Effector CD8-positive, alpha-beta T cell (primary cell): ENCODE data around the gene KIRREL3.

ENCODE experiments used
- DNase-seq: peaks from one replicate; lab custom pipeline; 2025; lab: John Stamatoyannopoulos, UW

The KIRREL3 gene

DNA sequence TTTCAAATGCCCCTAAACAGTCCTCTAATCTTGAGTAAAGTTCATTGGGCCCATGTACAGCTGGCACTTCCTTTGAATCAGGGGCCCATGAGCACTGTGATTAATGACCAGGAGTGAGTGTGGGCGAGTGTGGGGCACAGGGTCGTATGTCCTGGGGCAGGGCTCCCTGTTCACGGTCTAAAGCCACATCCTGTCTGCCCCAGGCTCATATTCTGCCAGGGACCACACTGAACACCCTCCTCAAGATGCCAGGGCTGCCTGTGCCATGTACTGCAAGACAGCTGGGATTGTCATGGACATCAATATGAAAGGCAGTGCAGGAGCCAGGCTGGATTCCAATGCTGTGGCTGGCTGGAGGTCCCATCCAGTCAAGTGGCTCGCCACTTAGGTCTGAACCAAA, 130.5 kb downstream of the KIRREL3 start:
- DNase-seq, result no peak

GRCh38 chr11:126868741-126869140, 131.8 kb downstream of the KIRREL3 start:
- no peak for DNase-seq

DNA sequence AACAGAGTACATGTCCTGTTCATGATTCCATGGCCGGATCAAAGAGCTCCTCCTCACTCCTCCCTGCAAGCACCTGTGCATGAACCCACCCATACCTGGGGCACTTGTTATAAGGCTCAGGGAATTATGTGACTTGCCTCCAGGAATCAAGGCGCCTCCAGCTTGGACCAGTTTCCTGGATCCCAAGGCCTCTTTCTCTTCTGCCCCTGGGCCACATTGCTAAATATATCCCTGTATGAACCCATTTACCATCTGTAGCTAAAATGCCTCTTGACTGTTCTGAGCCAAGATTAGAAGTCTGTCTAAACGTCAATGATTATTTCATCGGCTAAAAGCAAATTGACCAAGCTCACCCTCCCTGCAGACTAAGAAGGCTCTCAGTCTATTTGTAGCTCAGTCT, 135.6 kb downstream of the KIRREL3 start:
- no peak for DNase-seq

DNA sequence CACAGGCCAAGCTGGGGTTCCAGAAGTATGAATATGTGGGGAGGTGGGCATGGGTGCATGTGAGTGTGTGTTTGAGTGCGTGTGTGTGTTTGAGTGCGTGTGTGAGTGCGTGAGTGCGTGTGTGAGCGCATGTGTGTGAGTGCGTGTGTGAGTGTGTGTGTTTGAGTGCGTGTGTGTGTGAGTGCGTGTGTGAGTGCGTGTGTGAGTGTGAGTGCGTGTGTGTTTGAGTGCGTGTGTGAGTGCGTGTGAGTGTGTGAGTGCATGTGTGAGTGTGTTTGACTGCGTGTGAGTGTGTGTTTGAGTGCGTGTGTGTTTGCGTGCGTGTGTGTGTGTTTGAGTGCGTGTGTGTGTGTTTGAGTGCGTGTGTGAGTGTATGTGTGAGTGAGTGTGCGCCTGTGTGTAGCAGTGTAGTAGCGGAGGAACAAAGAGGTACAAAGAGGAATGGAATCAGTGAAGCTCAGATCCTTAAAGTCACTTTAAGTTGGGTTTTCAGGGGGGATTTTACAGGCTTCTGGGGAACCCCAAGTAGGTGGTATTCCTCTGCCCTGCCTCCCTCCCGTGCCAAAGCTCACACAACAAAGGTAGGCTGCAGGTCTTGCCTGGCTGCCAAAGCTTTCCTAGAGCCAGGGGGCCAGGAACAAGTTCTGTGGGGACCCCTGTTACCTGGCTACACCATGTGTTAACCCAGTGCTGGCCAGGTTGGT, 137.1 kb downstream of the KIRREL3 start:
- no peak for DNase-seq

- DNase-seq, result no peak
Observed at GRCh38 chr11:126862664-126863243, 137.8 kb downstream of the KIRREL3 start.

GRCh38 chr11:126861796-126862459, 138.6 kb downstream of the KIRREL3 start:
- DNase-seq, result no peak

DNA sequence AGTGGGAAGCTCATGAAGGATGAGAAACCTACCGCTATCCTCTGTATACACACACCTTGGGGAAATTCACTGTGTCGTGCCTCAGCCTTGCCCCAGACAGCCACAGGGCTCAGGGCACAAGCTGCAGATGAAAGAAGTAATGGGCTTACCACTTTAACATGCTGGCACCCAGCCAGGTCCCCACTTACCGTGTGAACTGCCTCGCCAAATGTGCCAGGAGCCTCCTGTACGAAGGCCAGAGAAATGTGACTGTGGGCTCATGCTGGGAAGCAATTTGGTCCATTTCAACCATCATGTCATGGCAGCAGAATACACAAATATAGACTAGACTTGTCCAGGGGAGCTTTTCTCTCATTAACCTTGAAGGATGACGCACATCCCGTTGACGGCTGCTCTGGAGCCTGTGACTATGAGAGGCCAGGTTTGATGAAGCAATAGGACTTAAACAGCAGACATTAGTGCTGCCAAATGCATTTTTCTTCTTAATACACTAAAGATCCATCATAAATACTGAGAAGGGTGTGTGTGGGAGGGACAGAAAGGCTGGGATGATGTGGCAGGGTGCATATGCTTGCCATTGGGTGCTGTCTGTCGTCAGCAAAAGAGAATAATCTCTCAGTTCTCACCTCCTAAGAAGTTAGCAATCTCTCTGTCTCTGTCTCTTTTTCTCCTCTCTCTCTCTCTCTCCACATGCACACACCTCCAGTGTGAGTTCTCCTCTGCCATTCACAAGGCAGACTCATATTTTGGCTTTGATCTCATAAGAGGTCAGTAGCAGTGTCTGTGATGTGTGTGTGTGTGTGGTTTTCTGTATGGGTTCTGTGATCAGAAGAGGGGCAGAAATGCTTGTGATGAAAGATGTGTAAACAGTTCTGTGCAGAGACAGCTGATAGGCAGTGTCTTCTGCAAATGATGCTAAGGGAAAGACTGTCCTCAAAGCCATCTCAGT, 142.4 kb downstream of the KIRREL3 start:
- no peak for DNase-seq

GRCh38 chr11:126855536-126855935, 145.0 kb downstream of the KIRREL3 start:
- DNase-seq, result no peak

- DNase-seq, result no peak
Observed at GRCh38 chr11:126853732-126854131, 146.8 kb downstream of the KIRREL3 start.

DNA sequence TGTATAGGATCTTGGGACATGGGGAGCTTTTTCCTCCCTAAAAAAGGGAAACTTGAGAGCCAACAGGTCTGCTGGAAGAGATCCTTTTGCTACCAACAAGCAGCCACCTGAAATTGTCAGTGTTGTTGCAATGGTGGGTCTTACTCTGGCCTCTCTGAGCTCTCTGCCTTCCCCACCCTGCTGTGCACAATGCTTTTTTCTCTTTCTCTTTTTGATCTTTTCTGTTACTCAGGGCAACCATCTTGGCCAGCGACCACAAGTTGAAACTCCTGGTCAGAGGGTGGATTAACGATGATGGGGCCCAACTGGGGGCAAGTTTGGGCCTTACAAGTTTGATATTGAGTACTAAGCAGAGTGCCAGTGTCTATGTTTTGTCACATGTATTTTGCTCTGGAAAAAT, 155.8 kb downstream of the KIRREL3 start:
- DNase-seq, result no peak

DNA sequence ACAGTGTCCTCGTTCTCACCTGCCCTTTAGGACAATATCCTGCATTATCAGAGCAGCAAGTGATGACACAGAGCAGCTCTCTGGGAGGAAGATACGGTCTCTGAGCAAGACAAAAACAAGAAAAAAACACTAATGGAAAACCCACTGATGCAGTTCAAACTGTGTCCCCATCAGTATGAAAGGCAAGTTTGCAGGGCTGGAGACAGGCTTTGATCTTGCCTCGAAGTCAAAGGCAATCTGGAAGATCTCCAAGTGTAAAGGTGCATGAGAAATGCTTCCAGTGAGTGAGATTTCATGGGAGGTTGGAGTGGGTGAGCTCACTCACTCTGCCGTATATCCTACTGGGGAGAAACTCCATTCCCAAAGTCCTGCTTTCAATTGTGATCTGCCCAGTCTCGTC, 157.5 kb downstream of the KIRREL3 start:
- no peak for DNase-seq

DNA sequence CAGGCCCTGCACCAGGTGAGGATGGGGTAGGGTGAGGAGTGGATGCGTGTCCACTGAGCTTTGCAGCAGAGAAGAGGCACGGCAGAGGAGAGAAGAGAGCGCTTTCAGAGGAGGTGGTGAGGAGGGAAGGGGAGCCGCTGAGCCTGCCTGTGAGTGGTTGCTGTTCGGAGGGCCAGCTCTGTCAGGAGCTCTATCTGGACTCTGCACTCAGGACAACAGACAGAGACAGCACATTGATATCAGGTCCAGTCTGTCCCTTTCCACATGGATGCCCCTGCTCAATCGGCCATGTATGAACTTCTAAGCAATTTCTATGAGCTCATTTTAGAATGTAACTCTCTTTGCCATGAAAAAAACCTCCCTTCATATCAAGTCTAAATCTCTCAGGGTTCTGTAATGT, 158.6 kb downstream of the KIRREL3 start:
- no peak for DNase-seq

DNA sequence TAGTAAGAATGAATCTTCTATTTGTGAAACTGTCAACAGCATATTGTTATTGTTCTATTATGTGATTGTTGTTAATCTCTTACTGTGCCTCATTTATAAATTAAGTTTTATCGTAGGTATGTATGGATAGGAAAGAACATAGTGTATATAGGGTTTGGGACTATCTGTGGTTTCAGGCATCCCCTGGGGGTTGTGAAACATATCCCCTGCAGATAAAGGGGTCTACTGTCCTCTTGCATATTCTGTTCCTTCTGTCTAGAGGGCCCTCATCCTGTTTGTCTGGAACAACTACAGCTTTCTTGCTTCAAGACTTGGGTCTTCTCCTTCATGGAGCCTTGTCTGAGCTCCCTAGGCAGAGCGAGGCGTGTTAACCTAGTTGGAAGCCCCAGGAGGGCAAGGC, 159.6 kb downstream of the KIRREL3 start:
- DNase-seq, result no peak

DNA sequence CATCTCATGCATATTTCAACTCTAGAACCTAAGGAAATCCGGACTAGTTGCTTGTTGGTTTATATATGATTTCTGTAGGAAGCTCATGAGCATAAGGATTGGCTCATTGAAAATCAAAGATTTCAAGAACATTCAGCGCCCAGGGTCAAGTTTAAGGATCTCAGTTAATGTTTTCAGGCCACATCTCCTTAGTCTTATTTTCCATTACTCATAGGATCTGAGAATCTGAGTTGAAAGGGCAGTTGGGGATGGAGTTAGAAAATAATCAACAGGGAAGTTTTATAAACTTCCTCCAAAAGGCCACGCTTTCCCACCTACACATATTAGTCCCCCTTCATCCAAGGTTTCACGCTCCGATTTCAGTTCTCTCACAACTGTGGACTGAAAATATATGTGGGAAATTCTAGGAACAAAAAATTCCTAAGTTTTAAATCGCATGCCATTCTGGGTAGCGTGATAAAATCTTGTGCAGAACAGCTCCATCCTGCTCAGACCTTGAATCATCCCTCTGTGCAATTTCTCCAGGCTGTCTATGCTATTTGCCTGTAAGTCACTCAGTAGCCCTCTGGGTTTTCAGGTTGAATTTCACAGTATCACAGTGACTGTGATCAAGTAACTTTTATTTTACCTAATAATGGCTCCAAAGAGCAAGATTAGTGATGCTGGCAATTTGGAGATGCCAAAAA, 160.2 kb downstream of the KIRREL3 start:
- no peak for DNase-seq

- DNase-seq, result no peak
Observed at GRCh38 chr11:126839496-126839895, 161.1 kb downstream of the KIRREL3 start.

- no peak for DNase-seq
Observed at GRCh38 chr11:126838779-126839178, 161.8 kb downstream of the KIRREL3 start.

DNA sequence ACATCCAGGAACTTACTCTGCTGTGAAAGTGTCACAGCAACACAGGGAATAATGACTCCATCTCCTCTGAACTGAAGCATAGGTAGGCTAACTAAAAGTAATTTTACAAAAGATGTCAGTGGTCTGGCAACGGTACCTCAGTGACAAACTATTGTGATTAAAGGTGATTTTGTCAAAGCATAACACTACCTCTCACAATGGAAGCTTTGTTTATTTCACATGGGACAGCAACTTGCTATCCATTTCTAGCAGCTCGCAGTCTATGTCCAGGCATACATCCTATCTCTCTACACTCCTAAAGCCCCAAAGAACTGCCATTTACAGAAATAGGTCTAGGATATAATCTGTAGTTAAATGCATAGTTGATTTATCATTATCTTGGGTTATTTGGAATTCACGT, 163.0 kb downstream of the KIRREL3 start:
- no peak for DNase-seq

DNA sequence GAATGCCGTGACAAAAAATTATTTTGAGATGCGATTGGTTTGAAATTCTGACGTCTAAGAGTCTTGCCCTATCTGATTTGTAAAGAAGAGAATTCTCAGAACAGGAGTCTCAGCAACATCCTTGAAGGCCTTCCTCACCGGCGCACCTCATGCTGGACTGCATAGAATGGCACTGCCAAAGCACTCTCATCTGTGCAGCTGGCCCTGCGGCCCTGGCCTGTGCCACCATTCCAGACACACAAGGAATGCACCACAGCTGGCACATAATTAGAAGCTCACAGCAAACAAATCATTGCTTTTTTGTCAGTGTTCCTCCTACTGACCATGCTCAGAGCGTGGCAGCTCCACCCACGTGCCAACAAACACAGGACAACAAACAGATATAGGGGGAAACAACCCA, 166.0 kb downstream of the KIRREL3 start:
- no peak for DNase-seq

- DNase-seq, result no peak
Observed at GRCh38 chr11:126834149-126834548, 166.4 kb downstream of the KIRREL3 start.

DNA sequence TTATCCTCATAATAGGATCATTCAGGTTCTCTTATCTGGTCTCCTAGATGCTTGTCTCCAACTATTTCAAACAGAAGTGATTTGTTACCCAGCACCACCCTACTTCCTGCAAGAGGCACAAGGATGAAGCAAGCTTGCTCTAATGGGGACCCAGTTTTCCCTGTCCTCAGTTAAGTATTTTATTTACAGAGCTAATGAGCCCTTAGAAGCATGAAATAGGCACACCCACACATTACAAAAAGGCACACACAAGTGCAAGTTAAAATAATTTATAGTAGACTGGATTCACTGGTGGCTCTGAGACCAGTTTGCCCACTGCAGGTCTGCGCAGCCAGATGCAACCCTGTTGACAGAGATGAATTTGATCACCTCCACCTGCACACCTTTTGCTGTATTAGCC, 167.5 kb downstream of the KIRREL3 start:
- no peak for DNase-seq

- no peak for DNase-seq
Observed at GRCh38 chr11:126832387-126832786, 168.2 kb downstream of the KIRREL3 start.
